ENCODE results near the gene IGIP.

Gene IGIP

GRCh38 chr5:140111859-140112551, 13.7 kb upstream of the IGIP start:
- DNase-seq: no peak

DNA sequence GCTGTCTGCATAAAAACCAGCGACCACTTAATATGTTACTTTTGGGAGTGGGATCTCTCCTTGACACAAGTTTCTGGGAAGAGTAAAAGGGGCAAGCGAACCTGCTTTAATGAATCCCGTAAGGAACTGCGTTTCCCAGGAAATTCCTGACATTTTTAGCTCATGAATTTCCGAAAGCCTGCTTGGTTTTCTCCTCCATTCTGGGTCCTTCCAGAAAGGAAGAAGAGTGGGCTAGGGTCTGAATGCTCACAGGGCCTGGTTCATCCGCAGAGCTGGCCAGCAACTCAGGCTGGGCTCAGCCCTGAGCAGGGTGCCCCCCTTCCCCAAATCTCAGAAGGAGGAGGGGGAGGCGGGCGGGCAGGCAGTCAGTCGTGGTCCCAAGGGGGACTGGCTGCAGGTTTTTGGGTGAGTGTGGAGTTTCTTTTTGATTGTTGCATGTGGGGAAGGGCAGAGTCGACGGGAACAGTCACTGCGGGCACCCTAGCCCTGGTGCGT, 13.0 kb upstream of the IGIP start:
- no peak for DNase-seq

DNA sequence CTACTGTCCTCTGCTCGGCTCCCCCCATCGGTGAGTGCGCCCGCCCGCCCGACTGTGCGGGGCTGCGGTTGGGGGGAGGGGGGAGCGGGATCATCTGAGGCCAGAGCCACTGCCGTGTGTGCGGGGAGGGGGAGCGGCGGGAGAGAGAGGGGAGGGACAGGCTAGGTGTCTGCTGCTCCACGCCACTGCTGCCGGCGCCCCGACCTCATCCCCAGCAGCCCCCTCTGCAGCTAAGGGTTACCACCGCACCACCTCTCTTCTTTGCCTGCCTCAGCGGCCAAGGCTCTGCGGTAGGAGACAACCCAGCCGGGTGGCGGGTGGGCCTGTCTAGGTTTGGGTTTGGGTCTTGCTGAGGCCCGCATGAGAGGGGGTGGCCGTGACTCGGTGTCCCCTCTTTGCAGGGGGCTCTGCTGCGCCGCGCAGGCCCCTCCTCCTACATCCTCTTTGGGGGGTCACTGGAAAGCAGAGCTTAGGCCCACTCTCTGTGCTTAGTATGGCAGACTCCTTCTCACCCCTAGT, 12.5 kb upstream of the IGIP start:
- DNase-seq: no peak

- peak; percentile 92 to 93 for DNase-seq
Measured at GRCh38 chr5:140113699-140114263, 12.0 kb upstream of the IGIP start, which contains the start of gene PURA. Gene PURA, plus strand, starts transcription at chr5:140114109. Its CDS starts 73 bp downstream, at chr5:140114182.

DNA sequence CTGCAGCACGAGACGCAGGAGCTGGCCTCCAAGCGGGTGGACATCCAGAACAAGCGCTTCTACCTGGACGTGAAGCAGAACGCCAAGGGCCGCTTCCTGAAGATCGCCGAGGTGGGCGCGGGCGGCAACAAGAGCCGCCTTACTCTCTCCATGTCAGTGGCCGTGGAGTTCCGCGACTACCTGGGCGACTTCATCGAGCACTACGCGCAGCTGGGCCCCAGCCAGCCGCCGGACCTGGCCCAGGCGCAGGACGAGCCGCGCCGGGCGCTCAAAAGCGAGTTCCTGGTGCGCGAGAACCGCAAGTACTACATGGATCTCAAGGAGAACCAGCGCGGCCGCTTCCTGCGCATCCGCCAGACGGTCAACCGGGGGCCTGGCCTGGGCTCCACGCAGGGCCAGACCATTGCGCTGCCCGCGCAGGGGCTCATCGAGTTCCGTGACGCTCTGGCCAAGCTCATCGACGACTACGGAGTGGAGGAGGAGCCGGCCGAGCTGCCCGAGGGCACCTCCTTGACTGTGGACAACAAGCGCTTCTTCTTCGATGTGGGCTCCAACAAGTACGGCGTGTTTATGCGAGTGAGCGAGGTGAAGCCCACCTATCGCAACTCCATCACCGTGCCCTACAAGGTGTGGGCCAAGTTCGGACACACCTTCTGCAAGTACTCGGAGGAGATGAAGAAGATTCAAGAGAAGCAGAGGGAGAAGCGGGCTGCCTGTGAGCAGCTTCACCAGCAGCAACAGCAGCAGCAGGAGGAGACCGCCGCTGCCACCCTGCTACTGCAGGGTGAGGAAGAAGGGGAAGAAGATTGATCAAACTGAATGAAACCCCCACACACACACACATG, 11.2 kb upstream of the IGIP start:
- DNase-seq: peak; percentile 70 to 75

GRCh38 chr5:140115186-140115500, 10.6 kb upstream of the IGIP start:
- DNase-seq: no peak

DNA sequence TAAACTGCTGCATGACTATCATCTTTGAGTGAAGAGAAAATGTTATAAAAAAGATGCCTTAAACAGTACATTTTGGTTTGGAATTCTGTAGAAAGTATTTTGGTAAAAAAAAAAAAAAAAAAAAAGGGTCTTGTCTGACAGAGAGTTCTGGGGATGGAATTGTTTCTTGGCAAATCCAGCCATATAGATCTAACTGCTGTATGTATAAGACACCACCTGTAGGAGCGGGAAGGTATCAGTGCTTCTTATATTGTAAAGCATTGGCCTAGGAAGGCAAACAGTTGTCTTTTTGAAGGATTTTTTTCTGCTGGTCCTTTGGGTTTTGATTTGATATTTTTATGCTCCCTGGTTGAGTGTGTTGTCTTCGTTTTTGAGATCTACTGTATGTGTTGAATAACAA, 9.0 kb upstream of the IGIP start:
- no peak for DNase-seq

GRCh38 chr5:140117523-140117922, 8.2 kb upstream of the IGIP start:
- DNase-seq: no peak

DNA sequence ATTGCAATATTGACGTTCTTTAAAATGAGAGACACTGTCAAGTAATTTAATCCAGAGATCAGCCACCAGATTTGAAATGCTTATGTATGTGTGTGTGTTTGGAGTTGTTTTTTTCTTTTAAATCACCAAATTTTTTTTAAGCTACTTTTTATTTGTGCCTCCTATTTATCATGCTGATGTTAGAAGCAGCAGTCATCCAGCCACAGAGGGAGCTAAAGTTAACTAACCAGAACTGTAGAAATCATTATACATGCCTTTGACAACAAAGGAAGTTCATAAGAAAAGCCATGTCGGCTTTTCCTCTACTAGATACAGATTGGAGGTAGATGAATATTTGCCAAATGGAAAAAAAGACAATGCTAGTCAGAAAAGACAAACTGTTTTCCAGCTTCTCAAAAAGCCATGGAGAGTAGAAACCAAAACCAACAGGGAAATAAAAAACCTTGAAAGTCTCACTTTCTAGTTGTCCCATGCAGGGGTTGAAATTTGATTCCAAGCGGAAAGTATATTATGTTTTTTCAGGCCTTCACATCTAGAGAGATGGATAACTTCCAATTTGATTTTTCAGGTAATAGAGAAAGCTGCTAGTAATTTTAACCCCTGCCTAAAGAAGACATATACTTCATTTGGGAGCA, 7.3 kb upstream of the IGIP start:
- peak in 1 of 2 donors; percentile 24 for DNase-seq

GRCh38 chr5:140126315-140127012, 727 bp downstream of the IGIP start:
- no peak for DNase-seq

- no peak for DNase-seq
Measured at GRCh38 chr5:140128376-140128775, 2.6 kb downstream of the IGIP start.

GRCh38 chr5:140130949-140131733, 5.4 kb downstream of the IGIP start:
- DNase-seq: no peak

DNA sequence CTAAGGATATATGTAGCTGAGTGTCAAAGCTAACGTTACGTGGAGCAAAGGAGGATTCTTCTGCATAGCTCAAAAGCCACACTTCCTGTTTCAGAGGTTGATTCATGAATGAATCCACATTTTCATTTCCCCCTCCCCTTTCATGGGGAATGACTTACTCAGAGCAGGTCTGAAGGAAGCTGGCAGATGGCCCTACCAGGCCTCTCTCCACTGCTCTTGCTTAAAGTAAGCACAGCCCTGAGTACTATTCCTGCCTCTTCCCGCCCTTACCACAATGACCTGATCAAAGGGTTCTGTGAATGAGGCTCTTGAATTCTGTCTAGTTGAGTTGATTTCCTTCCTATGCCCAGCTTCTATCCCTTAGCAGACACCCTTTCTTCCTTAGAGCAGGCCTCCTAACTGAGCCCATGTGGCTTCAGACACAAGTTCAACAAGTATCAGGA, 6.3 kb downstream of the IGIP start:
- DNase-seq: peak; percentile 53 to 60

DNA sequence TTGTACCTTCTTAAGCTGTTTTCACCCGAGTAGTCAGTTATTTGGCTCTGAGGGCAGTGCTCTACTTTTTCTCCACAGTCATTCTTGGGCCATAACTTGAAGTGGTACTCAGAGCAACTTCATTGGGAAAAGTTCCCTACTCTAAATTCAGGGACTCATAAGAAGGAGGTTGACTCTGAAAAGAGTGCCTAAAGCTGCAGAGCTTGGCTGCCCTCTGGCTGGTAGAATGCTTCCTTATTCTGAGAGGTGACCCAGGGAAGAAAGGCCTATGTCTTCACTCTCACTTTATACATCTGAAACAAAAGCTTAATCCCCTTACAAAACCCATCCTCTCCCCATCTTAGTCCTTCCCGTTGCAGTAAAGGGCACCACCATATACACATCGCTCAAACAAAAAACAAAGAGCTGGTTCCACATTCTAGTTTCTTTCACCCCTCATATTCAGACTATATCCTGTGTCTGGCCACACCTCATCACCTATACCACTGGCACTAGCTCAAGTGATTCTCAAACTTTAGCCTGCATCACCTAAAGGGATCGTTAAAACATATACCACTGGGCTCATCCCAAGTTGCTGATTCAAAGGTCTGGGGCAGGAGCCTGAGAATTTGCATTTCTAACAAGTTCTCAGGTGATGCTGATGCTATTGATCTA, 7.9 kb downstream of the IGIP start:
- no peak for DNase-seq

GRCh38 chr5:140134277-140134935, 8.7 kb downstream of the IGIP start:
- DNase-seq: no peak

- no peak for DNase-seq
Measured at GRCh38 chr5:140135127-140135526, 9.4 kb downstream of the IGIP start.

GRCh38 chr5:140136624-140137023, 10.9 kb downstream of the IGIP start:
- DNase-seq: no peak

DNA sequence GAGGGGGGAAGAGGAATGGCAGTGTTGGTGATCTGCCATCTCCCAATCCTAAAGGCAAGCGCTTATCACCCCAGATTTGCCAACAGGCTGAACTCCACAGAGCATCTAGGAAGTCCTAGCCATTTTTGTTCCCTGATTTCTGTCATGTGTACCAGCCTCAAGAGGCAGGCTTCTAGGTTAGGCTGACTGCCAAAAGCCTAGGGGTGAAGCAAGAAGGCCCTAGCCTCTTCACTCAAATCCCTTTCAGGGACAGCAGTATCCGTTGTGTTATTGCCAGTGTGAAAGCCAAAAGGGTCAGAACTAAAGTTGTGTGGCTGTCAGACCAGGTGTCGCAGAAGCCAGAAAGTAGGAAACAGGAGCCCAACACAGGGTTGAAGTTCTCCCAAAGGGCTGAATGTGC, 14.7 kb downstream of the IGIP start:
- no peak for DNase-seq

DNA sequence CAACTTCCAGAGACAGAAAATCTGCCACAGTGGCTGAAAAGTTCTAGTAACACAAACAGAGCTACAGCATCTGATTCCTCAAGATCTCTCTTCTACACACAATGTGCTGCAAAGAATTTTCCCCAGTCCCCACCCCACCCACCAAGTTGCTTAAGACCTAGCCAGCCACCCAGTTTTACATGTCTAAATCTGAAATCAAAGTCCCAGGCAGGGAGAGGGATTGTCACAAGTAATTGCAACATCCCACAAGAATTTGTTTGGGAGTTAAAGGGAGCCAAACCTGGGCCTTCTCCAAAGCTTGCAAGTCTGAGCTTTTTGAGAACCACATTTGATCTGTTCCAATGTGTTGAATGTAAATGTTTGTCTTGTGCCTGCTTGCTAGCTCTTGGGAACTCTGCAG, 15.5 kb downstream of the IGIP start:
- no peak for DNase-seq

DNA sequence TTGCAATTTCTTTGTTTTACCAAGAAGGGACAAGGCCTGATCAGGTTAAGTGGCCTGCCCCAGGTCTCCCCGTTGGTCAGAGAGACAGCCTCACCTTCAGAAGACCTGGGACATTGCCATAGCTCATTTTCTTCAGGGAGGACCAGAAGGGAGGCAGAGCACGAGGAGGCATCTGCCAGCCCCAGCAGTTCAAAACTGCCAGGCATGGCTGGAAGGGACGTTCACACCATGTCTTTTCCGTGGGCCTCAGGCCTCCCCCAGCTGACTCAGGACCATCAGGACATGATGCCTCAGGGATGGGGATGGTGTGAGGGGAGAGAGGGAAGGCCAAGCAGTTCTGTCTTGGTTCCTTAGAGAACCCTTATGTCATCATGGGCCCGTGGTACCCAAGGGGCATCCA, 16.5 kb downstream of the IGIP start:
- DNase-seq: no peak

Measured in inflammatory macrophage (primary cell).